ELF-1 (cell line): ENCODE results near the gene NELL1.
A peak's percentile ranks its signal among the peaks of the same experiment; 100 is the strongest.
"Not testable (repeated sequence)": the region's sequence is repeated elsewhere in the genome, so short reads cannot be mapped to it uniquely, and the experiment has no call there.

ENCODE experiments used
- DNase-seq: peaks from one replicate; pipeline ENCODE4 v3.0.0-alpha.2; 2016; ENCODE audit warnings: low read depth, low spot score

Gene NELL1

GRCh38 chr11:21190181-21190580 lies 520.8 kb downstream of the NELL1 start:
- DNase-seq, result no peak

DNA sequence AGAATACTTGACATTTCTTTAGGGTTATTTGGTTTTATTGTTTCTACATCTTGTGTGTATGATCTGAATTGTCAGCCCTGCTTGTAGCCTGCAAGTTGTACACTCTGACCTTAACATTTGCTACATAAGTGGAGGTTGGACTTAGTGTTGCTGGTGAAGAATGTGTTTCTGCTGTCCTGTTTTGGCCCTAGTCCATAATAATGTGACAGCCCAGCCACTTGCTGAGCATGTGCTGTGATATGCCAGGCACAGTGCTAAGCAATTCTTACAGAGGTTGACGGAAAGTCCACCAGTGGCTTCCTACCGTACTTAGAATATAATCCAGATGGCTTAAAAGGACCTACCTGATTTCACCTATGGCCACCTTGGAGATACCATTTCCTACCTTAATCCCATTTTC lies 526.6 kb downstream of the NELL1 start:
- no peak for DNase-seq

DNA sequence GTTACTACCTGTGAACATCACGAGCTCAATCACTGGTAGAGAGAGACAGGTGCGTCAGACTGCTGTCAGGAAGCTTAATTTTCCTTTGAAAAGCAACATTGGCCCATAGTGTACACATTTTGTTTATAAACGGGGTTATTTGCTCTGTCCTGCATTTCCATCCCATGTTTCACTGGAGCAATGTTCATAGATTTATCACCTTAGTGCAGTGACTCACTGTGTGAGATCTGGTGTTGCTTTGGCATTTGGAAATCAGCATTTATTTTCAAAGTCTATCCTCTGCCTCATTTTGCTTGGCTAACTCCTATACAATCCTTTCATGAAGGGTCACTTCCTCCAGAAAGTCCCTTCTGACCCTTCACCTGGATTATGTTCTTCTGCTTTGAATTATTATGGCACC lies 529.1 kb downstream of the NELL1 start:
- no peak for DNase-seq

DNA sequence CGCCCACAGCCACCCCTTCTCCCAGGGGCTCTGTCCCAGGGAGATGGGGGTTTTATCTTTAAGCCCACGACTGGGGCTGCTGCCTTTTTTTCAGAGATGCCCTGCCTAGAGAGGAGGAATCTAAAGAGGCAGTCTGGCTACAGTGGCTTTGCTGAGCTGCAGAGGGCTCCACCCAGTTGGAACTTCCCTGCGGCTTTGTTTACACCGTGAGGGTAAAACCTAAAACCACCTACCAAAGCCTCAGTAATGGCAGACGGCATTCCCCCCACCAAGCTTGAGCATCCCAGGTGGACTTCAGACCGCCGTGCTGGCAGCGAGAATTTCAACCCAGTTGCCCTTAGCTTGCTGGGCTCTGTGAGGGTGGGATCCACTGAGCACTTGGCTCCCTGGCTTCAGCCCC lies 535.8 kb downstream of the NELL1 start:
- DNase-seq, result peak; percentile 1

DNA sequence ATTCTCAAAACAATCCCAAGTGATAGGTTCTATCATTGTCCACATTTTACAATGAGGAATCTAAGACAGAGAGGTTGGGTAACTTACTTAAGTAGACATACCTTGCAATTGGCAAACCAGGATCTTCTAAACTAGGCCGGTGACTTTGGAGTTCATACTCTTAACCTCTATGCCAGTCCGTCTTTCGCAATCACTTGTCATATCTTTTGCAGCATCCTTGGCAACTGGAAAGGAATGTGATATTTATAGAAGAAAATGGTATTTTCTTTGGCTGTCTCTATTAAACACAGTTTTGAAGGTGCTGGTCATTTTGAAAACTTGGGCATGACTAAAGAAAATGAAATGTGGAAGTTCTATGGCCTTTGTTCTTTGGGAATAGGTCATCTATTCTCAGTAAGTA lies 556.5 kb downstream of the NELL1 start:
- DNase-seq, result no peak

DNA sequence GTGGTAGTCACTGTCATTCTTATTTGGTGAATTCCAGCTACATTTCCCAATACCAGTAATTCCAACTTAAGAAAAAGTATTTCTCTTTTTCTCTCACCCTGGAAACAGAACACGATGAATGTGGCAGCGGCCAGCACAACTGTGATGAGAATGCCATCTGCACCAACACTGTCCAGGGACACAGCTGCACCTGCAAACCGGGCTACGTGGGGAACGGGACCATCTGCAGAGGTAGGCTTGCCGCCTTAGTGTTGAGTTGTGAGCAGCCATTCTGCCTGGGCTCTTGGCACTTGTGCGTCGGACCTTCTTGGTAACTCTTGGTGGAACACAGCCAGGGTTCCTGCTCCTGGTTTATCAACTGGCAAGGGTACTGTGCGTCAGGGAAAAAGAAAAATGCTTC lies 559.8 kb downstream of the NELL1 start:
- DNase-seq, result no peak

GRCh38 chr11:21250196-21250595 lies 580.8 kb downstream of the NELL1 start:
- DNase-seq, result no peak

DNA sequence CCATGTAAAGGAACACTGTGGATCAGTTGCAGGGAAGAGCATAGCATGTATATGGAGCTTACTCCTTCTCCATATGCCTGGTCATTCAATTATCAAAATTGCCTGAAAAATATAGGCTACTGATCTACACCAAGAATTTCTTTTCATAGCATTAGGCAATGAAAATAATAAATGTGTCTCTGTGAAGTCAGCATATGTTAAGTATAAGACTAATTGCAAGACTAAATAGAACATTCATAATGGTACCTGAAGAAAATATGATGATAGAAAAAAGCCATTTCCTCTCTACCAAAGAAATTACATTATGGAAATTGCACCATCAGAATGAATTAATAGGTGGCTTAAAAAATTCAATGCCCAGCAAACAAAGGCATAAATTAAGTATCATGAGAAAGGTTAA lies 584.7 kb downstream of the NELL1 start:
- no peak for DNase-seq

- no peak for DNase-seq
Measured at GRCh38 chr11:21254790-21255189, 585.4 kb downstream of the NELL1 start.

DNA sequence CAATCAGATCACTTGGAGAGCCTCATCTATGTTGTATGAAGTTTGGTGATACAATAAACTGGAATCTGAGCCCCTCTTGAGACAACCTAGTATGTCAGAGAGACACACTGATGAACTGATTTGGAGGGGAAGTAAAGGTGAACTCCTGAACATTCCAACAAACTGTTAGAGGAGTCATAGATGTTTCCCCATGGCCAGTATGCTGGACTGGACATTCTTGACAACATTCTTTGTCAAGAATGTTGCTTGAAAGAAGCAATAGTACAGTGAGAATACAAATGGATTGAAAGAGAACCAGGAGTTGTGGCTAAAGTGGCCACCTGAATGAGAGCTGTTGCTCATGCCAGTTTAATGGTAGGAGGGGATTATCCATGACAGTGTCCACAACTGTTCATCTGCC lies 588.1 kb downstream of the NELL1 start:
- no peak for DNase-seq

GRCh38 chr11:21258414-21258813 lies 589.0 kb downstream of the NELL1 start:
- no peak for DNase-seq

- DNase-seq, result no peak
Measured at GRCh38 chr11:21260101-21260500, 590.7 kb downstream of the NELL1 start.

DNA sequence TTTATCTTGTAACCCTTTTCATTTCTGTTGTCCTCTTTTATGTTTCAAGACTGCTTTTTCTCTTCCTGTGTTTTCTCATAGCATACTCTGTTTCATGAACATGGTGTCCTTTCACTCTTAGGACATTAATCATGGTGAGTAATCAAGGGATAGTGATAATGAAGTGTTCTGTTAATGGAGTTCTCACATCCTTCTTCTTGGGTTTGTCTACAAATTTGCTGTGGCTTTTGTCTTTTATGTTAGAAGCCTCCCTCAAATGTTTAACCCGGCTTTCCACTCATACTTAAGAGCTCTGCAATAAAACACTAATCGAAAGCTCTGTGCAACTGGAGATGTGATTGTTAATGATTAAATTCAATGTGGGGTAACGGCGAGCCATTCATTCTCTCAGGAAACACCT lies 593.6 kb downstream of the NELL1 start:
- DNase-seq, result no peak

- no peak for DNase-seq
Measured at GRCh38 chr11:21264125-21264524, 594.7 kb downstream of the NELL1 start.

- no peak for DNase-seq
Measured at GRCh38 chr11:21268036-21268435, 598.6 kb downstream of the NELL1 start.

DNA sequence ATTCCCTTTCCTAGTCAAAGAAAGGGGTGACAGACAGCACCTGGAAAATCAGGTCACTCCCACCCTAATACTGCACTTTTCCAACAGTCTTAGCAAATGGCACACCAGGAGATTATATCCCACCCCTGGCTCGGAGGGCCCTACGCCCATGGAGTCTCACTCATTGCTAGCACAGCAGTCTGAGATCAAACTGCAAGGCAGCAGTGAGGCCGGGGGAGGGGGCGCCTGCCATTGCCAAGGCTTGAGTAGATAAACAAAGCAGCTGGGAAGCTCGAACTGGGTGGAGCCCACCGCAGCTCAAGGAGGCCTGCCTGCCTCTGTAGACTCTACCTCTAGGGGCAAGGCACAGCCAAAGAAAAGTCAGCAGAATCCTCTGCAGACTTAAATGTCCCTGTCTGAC lies 602.8 kb downstream of the NELL1 start:
- not testable (repeated sequence) for DNase-seq

GRCh38 chr11:21278840-21279239 lies 609.5 kb downstream of the NELL1 start:
- no peak for DNase-seq

DNA sequence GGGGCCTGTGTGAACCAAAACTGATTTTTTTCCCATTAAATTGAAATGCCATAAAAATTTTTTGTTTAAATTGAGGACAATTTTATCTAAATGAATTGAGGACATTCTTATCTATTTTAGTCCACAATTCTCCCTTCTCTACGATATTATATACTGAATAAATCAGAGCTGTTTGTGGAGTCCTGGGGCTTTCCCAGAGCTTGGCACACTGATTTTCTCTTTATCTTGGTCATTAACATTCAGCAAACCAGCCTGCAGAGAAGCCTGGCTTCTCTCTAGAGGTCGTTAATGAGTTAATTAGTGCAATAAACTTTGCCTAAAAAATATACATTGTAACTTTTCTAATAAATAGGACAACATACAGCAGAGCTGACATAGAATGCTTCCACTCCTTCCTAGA lies 615.7 kb downstream of the NELL1 start:
- no peak for DNase-seq

- DNase-seq, result peak; percentile 1
Measured at GRCh38 chr11:21289686-21290085, 620.3 kb downstream of the NELL1 start.

DNA sequence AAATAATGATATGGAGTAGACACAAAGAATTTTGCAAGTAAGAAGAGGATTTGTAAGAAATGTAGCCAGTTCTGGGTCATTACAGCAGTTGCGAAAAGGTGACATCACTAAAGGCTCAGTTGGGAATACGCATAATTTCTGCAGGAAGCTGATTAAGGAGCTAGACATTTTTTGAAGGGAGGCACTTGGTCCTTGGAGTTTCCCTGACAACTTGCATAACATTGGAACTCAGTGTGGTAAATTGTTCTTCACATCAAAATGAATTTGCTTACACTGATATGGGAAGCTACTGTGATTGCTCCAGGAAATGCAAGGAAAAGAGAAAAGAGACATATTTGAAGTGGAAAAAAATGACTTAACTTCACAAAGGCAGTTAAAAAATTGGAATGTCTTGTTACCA lies 626.1 kb downstream of the NELL1 start:
- no peak for DNase-seq

GRCh38 chr11:21301981-21302380 lies 632.6 kb downstream of the NELL1 start:
- no peak for DNase-seq

GRCh38 chr11:21306739-21307358 lies 637.5 kb downstream of the NELL1 start:
- DNase-seq, result no peak

DNA sequence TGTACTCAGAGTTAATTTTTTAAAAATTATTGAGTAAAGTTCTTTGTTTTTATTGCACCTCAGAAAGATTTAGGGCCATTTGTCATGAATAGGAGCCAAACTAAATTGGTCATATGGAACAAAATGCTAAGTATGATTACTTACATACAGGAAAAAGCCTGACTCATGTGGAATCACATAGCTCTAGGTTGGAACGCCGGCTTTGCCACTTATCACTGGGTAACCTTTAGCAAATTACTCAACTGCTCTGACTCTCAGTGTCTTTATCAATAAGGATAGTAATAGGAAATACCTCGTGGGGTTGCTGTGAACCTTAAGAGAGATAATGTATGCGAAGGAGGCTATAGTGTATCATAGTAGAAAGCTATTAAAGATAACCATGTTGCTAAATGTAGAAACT lies 638.5 kb downstream of the NELL1 start:
- DNase-seq, result no peak

DNA sequence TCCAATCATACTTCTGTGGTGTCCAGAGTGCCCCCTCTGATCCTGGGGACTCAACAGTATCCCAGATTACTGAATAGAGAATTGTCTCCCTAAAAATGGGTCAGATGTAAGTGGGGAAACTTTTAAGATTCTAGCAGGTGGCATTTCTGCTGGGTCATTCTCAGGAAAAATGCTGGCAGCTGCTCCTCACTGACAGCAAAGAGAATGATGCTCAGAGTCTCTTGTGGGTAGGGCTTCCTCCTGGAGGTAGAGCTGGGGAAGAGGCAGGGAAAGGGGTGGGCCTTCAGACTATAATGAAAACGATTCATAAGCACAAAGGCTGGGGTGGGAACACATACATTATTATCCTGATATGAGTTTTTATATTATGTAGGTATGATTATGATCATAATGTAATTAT lies 647.2 kb downstream of the NELL1 start:
- DNase-seq, result no peak
